ENCODE results near the gene ECSIT. TPM values are rescaled to one million over a fixed set of nuclear protein-coding genes. Genes with fewer than 3 reads are reported as not detected.
A peak's percentile ranks its signal among the peaks of the same experiment; 100 is the strongest.
"Not testable (repeated sequence)": the region's sequence is repeated elsewhere in the genome, so short reads cannot be mapped to it uniquely, and the experiment has no call there.

Gene ECSIT
- total RNA-seq (2014; rRNA removed; shearing (Covaris generic); ENCODE audit: low replicate concordance) = 59.8 and 86.0 TPM in 2 replicates

GRCh38 chr19:11528551-11529341 is at the start of gene ECSIT:
ECSIT (minus strand) TSS chr19:11529134; CDS start chr19:11519170, 9,964 bp downstream.
- no peaks in the 10 kb centered on the region for H4K20me1 ChIP-seq (ENCODE audit: insufficient read depth, low read depth, low read length)
- no peaks in the 10 kb centered on the region for H3K9me3 ChIP-seq (ENCODE audit: low read length)
- H3K4me1 ChIP-seq (ENCODE audit: low read length) = peaks cover 10% of the 10 kb centered on the region
- DNase-seq = peak; percentile 98
- no peaks in the 10 kb centered on the region for H3K36me3 ChIP-seq (ENCODE audit: insufficient read depth, low read length)
- H3K4me3 ChIP-seq (ENCODE audit: low read length) = peak within 1 kb of the TSS; percentile 81
- H3K79me2 ChIP-seq (ENCODE audit: low read length) = peaks cover 30% of the 10 kb centered on the region
- peak within 1 kb of the TSS; percentile 66; the same call in 1 of the 2 replicates for H3K27ac ChIP-seq (ENCODE audit: low read length)
- H3K9ac ChIP-seq (ENCODE audit: low read length) = peak within 1 kb of the TSS; percentile 79
- peak within 1 kb of the TSS; percentile 79 for H3K4me2 ChIP-seq (ENCODE audit: low read depth, low read length, poor library complexity, severe bottlenecking)
- H3K9me2 ChIP-seq (replicated peaks; ENCODE audit: insufficient read depth, low read length) = no peaks in the 10 kb centered on the region
- H2AFZ ChIP-seq (ENCODE audit: low read length) = peak within 1 kb of the TSS; percentile 45; the same call in 1 of the 2 replicates
- H3K27me3 ChIP-seq (ENCODE audit: low read length) = no peaks in the 10 kb centered on the region

GRCh38 chr19:11577451-11578257 is 48.7 kb upstream of the ECSIT start, which contains the start of gene ACP5:
ACP5 (minus strand) TSS chr19:11577645; CDS start chr19:11577317, 328 bp downstream.
- no peaks in the 10 kb centered on the region for H3K9me2 ChIP-seq (replicated peaks; ENCODE audit: insufficient read depth, low read length)
- peak within 1 kb of the TSS; percentile 54 for H3K4me3 ChIP-seq (ENCODE audit: low read length)
- H3K9ac ChIP-seq (ENCODE audit: low read length) = peak within 1 kb of the TSS; percentile 68
- no peaks in the 10 kb centered on the region for H4K20me1 ChIP-seq (ENCODE audit: insufficient read depth, low read depth, low read length)
- no peak within 1 kb of the TSS; the same call in 1 of the 2 replicates for H2AFZ ChIP-seq (ENCODE audit: low read length)
- H3K9me3 ChIP-seq (ENCODE audit: low read length) = no peaks in the 10 kb centered on the region
- H3K27me3 ChIP-seq (ENCODE audit: low read length) = no peaks in the 10 kb centered on the region
- no peaks in the 10 kb centered on the region for H3K36me3 ChIP-seq (ENCODE audit: insufficient read depth, low read length)
- H3K27ac ChIP-seq (ENCODE audit: low read length) = peak within 1 kb of the TSS; percentile 53
- no peaks in the 10 kb centered on the region for H3K79me2 ChIP-seq (ENCODE audit: low read length)
- H3K4me1 ChIP-seq (ENCODE audit: low read length) = peaks cover 48% of the 10 kb centered on the region
- peak within 1 kb of the TSS; percentile 55 for H3K4me2 ChIP-seq (ENCODE audit: low read depth, low read length, poor library complexity, severe bottlenecking)
- no peak for DNase-seq

- Histone ChIP-seq H3K9ac (ENCODE audit: low read length) (no peak overlapping the region), H4K20me1 (ENCODE audit: insufficient read depth, low read depth, low read length) (no peaks in the 10 kb centered on the region), H3K4me3 (ENCODE audit: low read length) (no peak overlapping the region), H3K4me2 (ENCODE audit: low read depth, low read length, poor library complexity, severe bottlenecking) (no peak overlapping the region), H3K36me3 (ENCODE audit: insufficient read depth, low read length) (no peaks in the 10 kb centered on the region), H3K79me2 (ENCODE audit: low read length) (no peaks in the 10 kb centered on the region), H3K9me2 (replicated peaks; ENCODE audit: insufficient read depth, low read length) (no peaks in the 10 kb centered on the region), H3K27ac (ENCODE audit: low read length) (no peak overlapping the region), H3K27me3 (ENCODE audit: low read length) (no peaks in the 10 kb centered on the region), H2AFZ (ENCODE audit: low read length) (no peak overlapping the region), H3K9me3 (ENCODE audit: low read length) (no peaks in the 10 kb centered on the region), H3K4me1 (ENCODE audit: low read length) (peaks cover 34% of the 10 kb centered on the region)
- DNase-seq = no peak
These were observed 47.3 kb upstream of the ECSIT start for GRCh38 chr19:11576227-11576626.

- Histone ChIP-seq H3K27ac (ENCODE audit: low read length) (no peak overlapping the region), H3K9me3 (ENCODE audit: low read length) (no peaks in the 10 kb centered on the region)
These were observed 45.8 kb upstream of the ECSIT start for GRCh38 chr19:11574689-11575088.

GRCh38 chr19:11573763-11574162 is 44.8 kb upstream of the ECSIT start:
- not testable (repeated sequence) for H3K9ac ChIP-seq (ENCODE audit: low read length); H3K79me2 ChIP-seq (ENCODE audit: low read length); H2AFZ ChIP-seq (ENCODE audit: low read length); H4K20me1 ChIP-seq (ENCODE audit: insufficient read depth, low read depth, low read length); H3K9me2 ChIP-seq (replicated peaks; ENCODE audit: insufficient read depth, low read length); H3K4me3 ChIP-seq (ENCODE audit: low read length); H3K36me3 ChIP-seq (ENCODE audit: insufficient read depth, low read length); H3K27me3 ChIP-seq (ENCODE audit: low read length); H3K9me3 ChIP-seq (ENCODE audit: low read length); DNase-seq; H3K27ac ChIP-seq (ENCODE audit: low read length); H3K4me2 ChIP-seq (ENCODE audit: low read depth, low read length, poor library complexity, severe bottlenecking)
- H3K4me1 ChIP-seq (ENCODE audit: low read length) = peaks cover 16% of the 10 kb centered on the region

More at GRCh38 chr19:11574689-11575088, 45.8 kb upstream of the ECSIT start:
- Histone ChIP-seq H3K79me2 (ENCODE audit: low read length) (no peaks in the 10 kb centered on the region), H3K9ac (ENCODE audit: low read length) (no peak overlapping the region), H3K4me3 (ENCODE audit: low read length) (no peak overlapping the region), H3K36me3 (ENCODE audit: insufficient read depth, low read length) (no peaks in the 10 kb centered on the region), H2AFZ (ENCODE audit: low read length) (no peak overlapping the region), H3K4me2 (ENCODE audit: low read depth, low read length, poor library complexity, severe bottlenecking) (no peak overlapping the region), H3K27me3 (ENCODE audit: low read length) (no peaks in the 10 kb centered on the region), H4K20me1 (ENCODE audit: insufficient read depth, low read depth, low read length) (no peaks in the 10 kb centered on the region), H3K4me1 (ENCODE audit: low read length) (peaks cover 20% of the 10 kb centered on the region), H3K9me2 (replicated peaks; ENCODE audit: insufficient read depth, low read length) (no peaks in the 10 kb centered on the region)
- DNase-seq = no peak

- H4K20me1 ChIP-seq (ENCODE audit: insufficient read depth, low read depth, low read length); H2AFZ ChIP-seq (ENCODE audit: low read length); H3K27ac ChIP-seq (ENCODE audit: low read length); H3K27me3 ChIP-seq (ENCODE audit: low read length); H3K9ac ChIP-seq (ENCODE audit: low read length); H3K9me2 ChIP-seq (replicated peaks; ENCODE audit: insufficient read depth, low read length); H3K4me2 ChIP-seq (ENCODE audit: low read depth, low read length, poor library complexity, severe bottlenecking); H3K36me3 ChIP-seq (ENCODE audit: insufficient read depth, low read length); H3K79me2 ChIP-seq (ENCODE audit: low read length); H3K4me3 ChIP-seq (ENCODE audit: low read length); DNase-seq; H3K9me3 ChIP-seq (ENCODE audit: low read length): not testable (repeated sequence)
- peaks cover 13% of the 10 kb centered on the region for H3K4me1 ChIP-seq (ENCODE audit: low read length)
These were observed 44.4 kb upstream of the ECSIT start for GRCh38 chr19:11573354-11573753.

- Histone ChIP-seq H3K4me2 (ENCODE audit: low read depth, low read length, poor library complexity, severe bottlenecking) (no peak overlapping the region), H3K9me2 (replicated peaks; ENCODE audit: insufficient read depth, low read length) (no peaks in the 10 kb centered on the region), H3K4me1 (ENCODE audit: low read length) (peaks cover 6% of the 10 kb centered on the region), H2AFZ (ENCODE audit: low read length) (no peak overlapping the region), H3K4me3 (ENCODE audit: low read length) (no peak overlapping the region), H3K36me3 (ENCODE audit: insufficient read depth, low read length) (peaks cover 4% of the 10 kb centered on the region), H3K27ac (ENCODE audit: low read length) (no peak overlapping the region), H3K79me2 (ENCODE audit: low read length) (peaks cover 6% of the 10 kb centered on the region; the same call in 1 of the 2 replicates), H4K20me1 (ENCODE audit: insufficient read depth, low read depth, low read length) (no peaks in the 10 kb centered on the region), H3K27me3 (ENCODE audit: low read length) (no peaks in the 10 kb centered on the region), H3K9me3 (ENCODE audit: low read length) (no peaks in the 10 kb centered on the region), H3K9ac (ENCODE audit: low read length) (no peak overlapping the region)
- DNase-seq = no peak
These were observed 41.1 kb upstream of the ECSIT start for GRCh38 chr19:11570039-11570462.

- H3K27me3 ChIP-seq (ENCODE audit: low read length) = no peaks in the 10 kb centered on the region
- no peak overlapping the region for H3K27ac ChIP-seq (ENCODE audit: low read length)
- no peak overlapping the region for H2AFZ ChIP-seq (ENCODE audit: low read length)
- H3K36me3 ChIP-seq (ENCODE audit: insufficient read depth, low read length) = peaks cover 4% of the 10 kb centered on the region
- no peak overlapping the region for H3K4me3 ChIP-seq (ENCODE audit: low read length)
- no peak overlapping the region for H3K4me2 ChIP-seq (ENCODE audit: low read depth, low read length, poor library complexity, severe bottlenecking)
- no peak overlapping the region for H3K9ac ChIP-seq (ENCODE audit: low read length)
- H3K4me1 ChIP-seq (ENCODE audit: low read length) = peaks cover 20% of the 10 kb centered on the region
- H3K9me2 ChIP-seq (replicated peaks; ENCODE audit: insufficient read depth, low read length) = no peaks in the 10 kb centered on the region
- no peaks in the 10 kb centered on the region for H4K20me1 ChIP-seq (ENCODE audit: insufficient read depth, low read depth, low read length)
- DNase-seq = no peak
- peaks cover 6% of the 10 kb centered on the region; the same call in 1 of the 2 replicates for H3K79me2 ChIP-seq (ENCODE audit: low read length)
- H3K9me3 ChIP-seq (ENCODE audit: low read length) = no peaks in the 10 kb centered on the region
These were observed 37.2 kb upstream of the ECSIT start for GRCh38 chr19:11566164-11566563.
